GM23338 (cell line): ENCODE results near the gene RBL1.

ENCODE experiments used
- EZH2 ChIP-seq: fragments of 200-600 bp; sonication (generic); IDR thresholded peaks from one replicate; pipeline ENCODE4 v1.8.0; 2017; ENCODE audit warnings: antibody characterized with exemption, mild to moderate bottlenecking, low read depth; ENCODE audit not compliant: unreplicated experiment
- EZH2phosphoT487 ChIP-seq: fragments of 200-600 bp; sonication (generic); IDR thresholded peaks from one replicate; pipeline ENCODE4 v1.8.1; 2018; ENCODE audit warnings: antibody characterized with exemption; ENCODE audit not compliant: unreplicated experiment
- JUNB ChIP-seq: IDR thresholded peaks from one replicate; pipeline ENCODE4 v1.6.1; 2016; ENCODE audit warnings: antibody characterized with exemption; ENCODE audit not compliant: unreplicated experiment
- POLR2AphosphoS5 ChIP-seq: IDR thresholded peaks from 2 replicates; pipeline ENCODE4 v1.6.1; 2016; ENCODE audit warnings: antibody characterized with exemption, low read depth
- TF ChIP-seq, protein P1 (sequence below), 2 experiments: fragments of 200-600 bp in 1 of 2; sonication (generic) in 1 of 2; conservative IDR thresholded peaks; 2 replicates each; pipeline versions ENCODE4 v1.5.1 to v1.6.1; 2016 to 2017; ENCODE audit warnings: antibody characterized with exemption in 2 of 2, low read depth in 2 of 2, mild to moderate bottlenecking in 2 of 2, moderate library complexity in 1 of 2
- TF ChIP-seq, protein P2 (sequence below): IDR thresholded peaks from one replicate; pipeline ENCODE4 v1.6.1; 2018; ENCODE audit warnings: antibody characterized with exemption; ENCODE audit not compliant: unreplicated experiment

DNA sequence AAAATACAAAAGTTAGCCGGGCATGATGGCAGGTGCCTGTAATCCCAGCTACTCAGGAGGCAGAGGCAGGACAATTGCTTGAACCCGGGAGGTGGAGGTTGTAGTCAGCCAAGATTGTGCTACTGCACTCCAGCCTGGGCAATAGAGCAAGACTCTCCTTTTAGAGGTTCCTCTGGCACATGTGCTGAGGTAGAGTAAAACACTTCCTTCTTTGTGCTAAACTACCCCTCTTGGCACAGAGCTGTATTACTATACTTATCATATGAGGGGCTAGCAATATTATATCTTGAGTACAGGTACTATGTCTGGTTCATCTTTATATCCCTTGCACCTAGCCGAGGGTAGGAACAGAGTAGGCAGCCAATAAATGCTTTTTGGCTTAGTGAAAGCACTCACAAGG, 104.1 kb downstream of the RBL1 start:
- TF ChIP-seq, protein P1, sequence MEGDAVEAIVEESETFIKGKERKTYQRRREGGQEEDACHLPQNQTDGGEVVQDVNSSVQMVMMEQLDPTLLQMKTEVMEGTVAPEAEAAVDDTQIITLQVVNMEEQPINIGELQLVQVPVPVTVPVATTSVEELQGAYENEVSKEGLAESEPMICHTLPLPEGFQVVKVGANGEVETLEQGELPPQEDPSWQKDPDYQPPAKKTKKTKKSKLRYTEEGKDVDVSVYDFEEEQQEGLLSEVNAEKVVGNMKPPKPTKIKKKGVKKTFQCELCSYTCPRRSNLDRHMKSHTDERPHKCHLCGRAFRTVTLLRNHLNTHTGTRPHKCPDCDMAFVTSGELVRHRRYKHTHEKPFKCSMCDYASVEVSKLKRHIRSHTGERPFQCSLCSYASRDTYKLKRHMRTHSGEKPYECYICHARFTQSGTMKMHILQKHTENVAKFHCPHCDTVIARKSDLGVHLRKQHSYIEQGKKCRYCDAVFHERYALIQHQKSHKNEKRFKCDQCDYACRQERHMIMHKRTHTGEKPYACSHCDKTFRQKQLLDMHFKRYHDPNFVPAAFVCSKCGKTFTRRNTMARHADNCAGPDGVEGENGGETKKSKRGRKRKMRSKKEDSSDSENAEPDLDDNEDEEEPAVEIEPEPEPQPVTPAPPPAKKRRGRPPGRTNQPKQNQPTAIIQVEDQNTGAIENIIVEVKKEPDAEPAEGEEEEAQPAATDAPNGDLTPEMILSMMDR (conservative IDR thresholded peaks at IDR 0.05; ENCODE audit: low read depth in 2 of 2) = no peak
- TF ChIP-seq POLR2AphosphoS5 (no peak), EZH2phosphoT487 (no peak), JUNB (no peak), EZH2 (no peak)
- TF ChIP-seq, protein P2, sequence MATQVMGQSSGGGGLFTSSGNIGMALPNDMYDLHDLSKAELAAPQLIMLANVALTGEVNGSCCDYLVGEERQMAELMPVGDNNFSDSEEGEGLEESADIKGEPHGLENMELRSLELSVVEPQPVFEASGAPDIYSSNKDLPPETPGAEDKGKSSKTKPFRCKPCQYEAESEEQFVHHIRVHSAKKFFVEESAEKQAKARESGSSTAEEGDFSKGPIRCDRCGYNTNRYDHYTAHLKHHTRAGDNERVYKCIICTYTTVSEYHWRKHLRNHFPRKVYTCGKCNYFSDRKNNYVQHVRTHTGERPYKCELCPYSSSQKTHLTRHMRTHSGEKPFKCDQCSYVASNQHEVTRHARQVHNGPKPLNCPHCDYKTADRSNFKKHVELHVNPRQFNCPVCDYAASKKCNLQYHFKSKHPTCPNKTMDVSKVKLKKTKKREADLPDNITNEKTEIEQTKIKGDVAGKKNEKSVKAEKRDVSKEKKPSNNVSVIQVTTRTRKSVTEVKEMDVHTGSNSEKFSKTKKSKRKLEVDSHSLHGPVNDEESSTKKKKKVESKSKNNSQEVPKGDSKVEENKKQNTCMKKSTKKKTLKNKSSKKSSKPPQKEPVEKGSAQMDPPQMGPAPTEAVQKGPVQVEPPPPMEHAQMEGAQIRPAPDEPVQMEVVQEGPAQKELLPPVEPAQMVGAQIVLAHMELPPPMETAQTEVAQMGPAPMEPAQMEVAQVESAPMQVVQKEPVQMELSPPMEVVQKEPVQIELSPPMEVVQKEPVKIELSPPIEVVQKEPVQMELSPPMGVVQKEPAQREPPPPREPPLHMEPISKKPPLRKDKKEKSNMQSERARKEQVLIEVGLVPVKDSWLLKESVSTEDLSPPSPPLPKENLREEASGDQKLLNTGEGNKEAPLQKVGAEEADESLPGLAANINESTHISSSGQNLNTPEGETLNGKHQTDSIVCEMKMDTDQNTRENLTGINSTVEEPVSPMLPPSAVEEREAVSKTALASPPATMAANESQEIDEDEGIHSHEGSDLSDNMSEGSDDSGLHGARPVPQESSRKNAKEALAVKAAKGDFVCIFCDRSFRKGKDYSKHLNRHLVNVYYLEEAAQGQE = no peak
